Trophoblast cell (in vitro differentiated cells and primary cell): Measurements from ENCODE around the gene IRAG1.
"Not testable (repeated sequence)": the region's sequence is repeated elsewhere in the genome, so short reads cannot be mapped to it uniquely, and the experiment has no call there.

Experiments
- DNase-seq, 2 donors: peaks; one replicate each; pipeline ENCODE4 v3.0.0-alpha.2; 2016
- H2AFZ ChIP-seq: 2 replicates; pipeline ENCODE4 v1.6.1; 2013; ENCODE audit warnings: low read length, moderate library complexity, mild to moderate bottlenecking; ENCODE audit not compliant: insufficient read depth, poor library complexity
- H2AK5ac ChIP-seq: 2 replicates; pipeline ENCODE4 v1.6.1; 2013; ENCODE audit warnings: mild to moderate bottlenecking, low read length
- H2BK120ac ChIP-seq: 2 replicates; pipeline ENCODE4 v1.6.1; 2013; ENCODE audit warnings: low read length, mild to moderate bottlenecking, moderate library complexity; ENCODE audit not compliant: insufficient read depth, poor library complexity
- H2BK12ac ChIP-seq: 2 replicates; pipeline ENCODE4 v1.6.1; 2013; ENCODE audit warnings: mild to moderate bottlenecking, low read length, moderate library complexity
- H2BK5ac ChIP-seq: 2 replicates; pipeline ENCODE4 v1.6.1; 2013; ENCODE audit warnings: low read length, low read depth, moderate library complexity, mild to moderate bottlenecking; ENCODE audit not compliant: poor library complexity
- H3K14ac ChIP-seq: 2 replicates; pipeline ENCODE4 v1.6.1; 2013; ENCODE audit warnings: mild to moderate bottlenecking, low read length
- H3K18ac ChIP-seq: 2 replicates; pipeline ENCODE4 v1.6.1; 2013; ENCODE audit warnings: mild to moderate bottlenecking, low read length
- H3K23ac ChIP-seq: 2 replicates; pipeline ENCODE4 v1.6.1; 2013; ENCODE audit warnings: low read length
- H3K27ac ChIP-seq: 2 replicates; pipeline ENCODE4 v1.5.1; 2013; ENCODE audit warnings: low read depth, mild to moderate bottlenecking, inconsistent platforms, low read length, moderate library complexity
- H3K27me3 ChIP-seq: 2 replicates; pipeline ENCODE4 v1.6.1; 2013; ENCODE audit warnings: inconsistent platforms, mild to moderate bottlenecking, low read length, moderate library complexity; ENCODE audit not compliant: insufficient read depth
- H3K36me3 ChIP-seq, 2 experiments: 1 replicate in 1 of 2; 2 replicates in 1 of 2; pipeline ENCODE4 v1.6.1; 2013; ENCODE audit warnings: low read length in 2 of 2, mild to moderate bottlenecking in 2 of 2, moderate library complexity in 1 of 2; ENCODE audit not compliant: insufficient read depth in 2 of 2, control insufficient read depth in 1 of 2
- H3K4ac ChIP-seq: 2 replicates; pipeline ENCODE4 v1.6.1; 2013; ENCODE audit warnings: low read depth, mild to moderate bottlenecking, low read length, moderate library complexity
- H3K4me1 ChIP-seq, 2 experiments: 1 replicate in 1 of 2; 2 replicates in 1 of 2; pipeline ENCODE4 v1.6.1; 2013; ENCODE audit warnings: low read length in 2 of 2, mild to moderate bottlenecking in 2 of 2, moderate library complexity in 1 of 2; ENCODE audit not compliant: insufficient read depth in 2 of 2, control insufficient read depth in 1 of 2
- H3K4me2 ChIP-seq: 2 replicates; pipeline ENCODE4 v1.6.1; 2013; ENCODE audit warnings: inconsistent platforms, mild to moderate bottlenecking, low read length, moderate library complexity
- H3K4me3 ChIP-seq: 2 replicates; pipeline ENCODE4 v1.5.1; 2013; ENCODE audit warnings: mild to moderate bottlenecking, low read depth, low read length, inconsistent platforms
- H3K79me1 ChIP-seq: one replicate; pipeline ENCODE4 v1.6.1; 2013; ENCODE audit warnings: low read length
- H3K79me2 ChIP-seq: 2 replicates; pipeline ENCODE4 v1.6.1; 2013; ENCODE audit warnings: low read length, mild to moderate bottlenecking; ENCODE audit not compliant: control insufficient read depth, insufficient read depth, poor library complexity
- H3K9ac ChIP-seq: 2 replicates; pipeline ENCODE4 v1.6.1; 2013; ENCODE audit warnings: mild to moderate bottlenecking, low read length
- H3K9me3 ChIP-seq: 2 replicates; pipeline ENCODE4 v1.6.1; 2013; ENCODE audit warnings: low read depth, mild to moderate bottlenecking, control low read depth, inconsistent platforms, low read length; ENCODE audit not compliant: insufficient read depth
- H4K12ac ChIP-seq: 2 replicates; pipeline ENCODE4 v1.6.1; 2013; ENCODE audit warnings: low read depth, mild to moderate bottlenecking, low read length, moderate library complexity
- H4K8ac ChIP-seq: 2 replicates; pipeline ENCODE4 v1.6.1; 2013; ENCODE audit warnings: low read depth, mild to moderate bottlenecking, low read length, moderate library complexity
- H4K91ac ChIP-seq: one replicate; pipeline ENCODE4 v1.6.1; 2013; ENCODE audit warnings: low read depth, mild to moderate bottlenecking, low read length, moderate library complexity
- WGBS: extraction: QIAGEN DNeasy Blood & Tissue Kit; methylation state at CpG from one replicate; pipeline ENCODE4 v1.1.7; 2013; ENCODE audit warnings: missing lambda C conversion rate; ENCODE audit not compliant: insufficient read length, insufficient coverage; ENCODE audit errors: extremely low coverage; 5-methylcytosine and 5-hydroxymethylcytosine counted together

Gene IRAG1

GRCh38 chr11:10680956-10681487 is 12.5 kb downstream of the IRAG1 start:
- DNase-seq = no peak
- no peak overlapping the region for H4K8ac ChIP-seq
- no peak overlapping the region for H3K23ac ChIP-seq
- no peaks in the 10 kb centered on the region for H3K9me3 ChIP-seq
- no peak overlapping the region for H2BK5ac ChIP-seq
- H3K27ac ChIP-seq = no peak overlapping the region
- H3K79me1 ChIP-seq = no peaks in the 10 kb centered on the region
- H3K18ac ChIP-seq = no peak overlapping the region
- H2AK5ac ChIP-seq = no peak overlapping the region
- no peak overlapping the region for H2BK12ac ChIP-seq
- H3K79me2 ChIP-seq = no peaks in the 10 kb centered on the region
- H3K4ac ChIP-seq = no peak overlapping the region
- H2AFZ ChIP-seq = no peak overlapping the region
- H3K27me3 ChIP-seq = no peaks in the 10 kb centered on the region
- no peak overlapping the region for H4K91ac ChIP-seq
- no peak overlapping the region for H3K4me3 ChIP-seq
- no peak overlapping the region for H4K12ac ChIP-seq
- H3K9ac ChIP-seq = no peak overlapping the region
- no peaks in the 10 kb centered on the region for H3K36me3 ChIP-seq
- H2BK120ac ChIP-seq = no peak overlapping the region
- WGBS = no CpG with 5 or more reads among the region's 3 CpGs
- no peak overlapping the region for H3K14ac ChIP-seq
- no peaks in the 10 kb centered on the region for H3K4me1 ChIP-seq
- no peak overlapping the region for H3K4me2 ChIP-seq

GRCh38 chr11:10680279-10680678 is 13.3 kb downstream of the IRAG1 start:
- H3K36me3 ChIP-seq, H3K9ac ChIP-seq, H4K12ac ChIP-seq, H2AK5ac ChIP-seq, H3K27me3 ChIP-seq, H3K23ac ChIP-seq, H4K91ac ChIP-seq, H3K4me3 ChIP-seq, H3K79me1 ChIP-seq, H2BK5ac ChIP-seq, H2AFZ ChIP-seq, H2BK12ac ChIP-seq, H4K8ac ChIP-seq, H3K4me2 ChIP-seq, H3K18ac ChIP-seq, H3K4me1 ChIP-seq, H3K27ac ChIP-seq, H3K9me3 ChIP-seq, DNase-seq, H3K14ac ChIP-seq, H3K79me2 ChIP-seq, H3K4ac ChIP-seq, H2BK120ac ChIP-seq: not testable (repeated sequence)
- WGBS = no CpG with 5 or more reads among the region's 1 CpG

GRCh38 chr11:10679644-10680043 is 13.9 kb downstream of the IRAG1 start:
- no peaks in the 10 kb centered on the region for H3K27me3 ChIP-seq
- H3K9me3 ChIP-seq = no peaks in the 10 kb centered on the region
- no peaks in the 10 kb centered on the region for H3K79me1 ChIP-seq
- no CpG with 5 or more reads among the region's 4 CpGs for WGBS
- H4K12ac ChIP-seq = no peak overlapping the region
- H3K79me2 ChIP-seq = no peaks in the 10 kb centered on the region
- no peak overlapping the region for H3K4ac ChIP-seq
- H4K8ac ChIP-seq = no peak overlapping the region
- H3K18ac ChIP-seq = no peak overlapping the region
- no peak overlapping the region for H3K14ac ChIP-seq
- H3K4me1 ChIP-seq = peaks cover 5 to 8% of the 10 kb centered on the region in 2 experiments
- H3K27ac ChIP-seq = no peak overlapping the region
- no peak overlapping the region for H3K4me3 ChIP-seq
- H3K9ac ChIP-seq = no peak overlapping the region
- no peak overlapping the region for H2AFZ ChIP-seq
- no peaks in the 10 kb centered on the region for H3K36me3 ChIP-seq
- no peak overlapping the region for H2AK5ac ChIP-seq
- H2BK5ac ChIP-seq = no peak overlapping the region
- H2BK120ac ChIP-seq = no peak overlapping the region
- DNase-seq = no peak
- no peak overlapping the region for H3K4me2 ChIP-seq
- H4K91ac ChIP-seq = no peak overlapping the region
- no peak overlapping the region for H3K23ac ChIP-seq
- no peak overlapping the region for H2BK12ac ChIP-seq

GRCh38 chr11:10678101-10678500 is 15.5 kb downstream of the IRAG1 start:
- Histone ChIP-seq H3K23ac (no peak overlapping the region), H3K79me1 (peaks cover 2% of the 10 kb centered on the region), H2AFZ (no peak overlapping the region), H3K79me2 (no peaks in the 10 kb centered on the region), H4K91ac (no peak overlapping the region), H3K18ac (no peak overlapping the region), H3K4me3 (no peak overlapping the region), H3K9me3 (no peaks in the 10 kb centered on the region), H3K36me3 (no peaks in the 10 kb centered on the region), H3K14ac (no peak overlapping the region), H2BK120ac (no peak overlapping the region), H3K4me1 (peaks cover 5 to 13% of the 10 kb centered on the region in 2 experiments), H3K27ac (no peak overlapping the region), H3K4ac (no peak overlapping the region), H2BK12ac (no peak overlapping the region), H4K12ac (no peak overlapping the region), H3K27me3 (no peaks in the 10 kb centered on the region), H3K4me2 (no peak overlapping the region), H3K9ac (no peak overlapping the region), H4K8ac (no peak overlapping the region), H2AK5ac (no peak overlapping the region), H2BK5ac (no peak overlapping the region)
- WGBS = no CpG with 5 or more reads among the region's 5 CpGs
- no peak for DNase-seq
